GM12878 (cell line): Measurements from ENCODE around the gene CENPP. TPM values are rescaled to one million over a fixed set of nuclear protein-coding genes. Genes with fewer than 3 reads are reported as not detected.
A peak's percentile ranks its signal among the peaks of the same experiment; 100 is the strongest.

ENCODE experiments used
- ATAC-seq: fragments of 200-7000 bp; cut with Tn5 transposase; 3 replicates; pipeline ENCODE4 v1.9.1; 2020; ENCODE audit warnings: mild to moderate bottlenecking, moderate library complexity
- BruUV-seq: library from RNA; stranded (reverse); fragments of 400-500 nt; replicated peaks from 2 replicates; lab custom pipeline; 2021; lab: Mats Ljungman, UMichigan
- CTCF ChIA-PET: fragments of 300-600 bp; sonication (Branson Sonifier 250); formaldehyde crosslinking; extraction: SDS; loops from one replicate; lab custom pipeline; 2021; ENCODE audit warnings: inconsistent platforms; lab: Yijun Ruan, JAX
- POLR2A ChIA-PET: fragments of 350-600 bp; formaldehyde crosslinking; extraction: SDS; loops from one replicate; lab custom pipeline; 2021; ENCODE audit warnings: inconsistent platforms; lab: Charles Lee
- RAD21 ChIA-PET: fragments of 300-600 bp; sonication (Branson Sonifier 250); formaldehyde crosslinking; loops from one replicate; lab custom pipeline; 2023; ENCODE audit warnings: antibody characterized with exemption; ENCODE audit not compliant: unreplicated experiment; lab: Charles Lee
- SMC1A ChIA-PET: fragments of 300-600 bp; sonication (Branson Sonifier 250); formaldehyde crosslinking; loops from one replicate; lab custom pipeline; 2023; ENCODE audit not compliant: unreplicated experiment, uncharacterized antibody; lab: Charles Lee
- DNase-seq: peaks from one replicate; pipeline ENCODE4 v3.0.0-alpha.2; 2011; ENCODE audit warnings: low read depth, low spot score
- FAIRE-seq: peaks from 3 replicates; lab custom pipeline; 2011; peaks lifted over from hg19 to GRCh38; lab: Jason Lieb, UNC
- H2AFZ ChIP-seq: 2 replicates; pipeline ENCODE4 v1.6.0; 2011; ENCODE audit warnings: low read depth, low read length, control low read depth; ENCODE audit not compliant: control insufficient read depth
- H3K27ac ChIP-seq: 2 replicates; pipeline ENCODE4 v1.5.1; 2011; ENCODE audit warnings: control low read depth; ENCODE audit not compliant: control insufficient read depth, insufficient read depth
- H3K27me3 ChIP-seq, 2 experiments: replicated peaks in 1 of 2; 2 replicates each; pipeline versions ENCODE4 v1.6.0 to v1.6.1; 2011; ENCODE audit warnings: low read length in 1 of 2; ENCODE audit not compliant: control insufficient read depth in 2 of 2, insufficient read depth in 2 of 2
- H3K36me3 ChIP-seq, 2 experiments: 2 replicates each; pipeline ENCODE4 v1.5.1; 2011; ENCODE audit warnings: low read length in 1 of 2; ENCODE audit not compliant: control insufficient read depth in 2 of 2, insufficient read depth in 2 of 2
- H3K4me1 ChIP-seq: 2 replicates; pipeline ENCODE4 v1.6.1; 2011; ENCODE audit warnings: mild to moderate bottlenecking, low read length, moderate library complexity, mixed read lengths; ENCODE audit not compliant: control insufficient read depth, insufficient read depth
- H3K4me2 ChIP-seq: 2 replicates; pipeline ENCODE4 v1.6.0; 2011; ENCODE audit warnings: control low read depth; ENCODE audit not compliant: control insufficient read depth, insufficient read depth
- H3K4me3 ChIP-seq: fragments of 200-600 bp; sonication (generic); 2 replicates; pipeline ENCODE4 v1.5.1; 2016
- H3K79me2 ChIP-seq: 2 replicates; pipeline ENCODE4 v1.6.0; 2011; ENCODE audit warnings: low read length; ENCODE audit not compliant: control insufficient read depth, insufficient read depth
- H3K9ac ChIP-seq: 2 replicates; pipeline ENCODE4 v1.8.0; 2011; ENCODE audit warnings: low read length, control low read depth, mixed read lengths; ENCODE audit not compliant: control insufficient read depth, insufficient read depth
- H3K9me3 ChIP-seq: replicated peaks from 3 replicates; pipeline ENCODE4 v1.5.1; 2011; ENCODE audit warnings: mild to moderate bottlenecking, low read length; ENCODE audit not compliant: control insufficient read depth, insufficient read depth
- H4K20me1 ChIP-seq: 2 replicates; pipeline ENCODE4 v1.6.0; 2011; ENCODE audit not compliant: control insufficient read depth, insufficient read depth
- BACH1 ChIP-seq: fragments of 450-650 bp; IDR thresholded peaks from 2 replicates; pipeline ENCODE4 v1.6.1; 2017; ENCODE audit warnings: mild to moderate bottlenecking, borderline replicate concordance
- CHD4 ChIP-seq: fragments of 200-600 bp; sonication (generic); IDR thresholded peaks from 2 replicates; pipeline ENCODE4 v1.6.1; 2016; ENCODE audit warnings: mild to moderate bottlenecking
- FOXK2 ChIP-seq: fragments of 450-650 bp; IDR thresholded peaks from 2 replicates; pipeline ENCODE4 v1.6.1; 2017; ENCODE audit warnings: mild to moderate bottlenecking, moderate library complexity
- GATAD2B ChIP-seq: fragments of 450-650 bp; conservative IDR thresholded peaks from 2 replicates; pipeline ENCODE4 v1.6.1; 2017; ENCODE audit warnings: low read depth, mild to moderate bottlenecking, moderate library complexity
- JUNB ChIP-seq: IDR thresholded peaks from 2 replicates; pipeline ENCODE4 v1.6.1; 2016; ENCODE audit warnings: antibody characterized with exemption, mild to moderate bottlenecking
- MYB ChIP-seq: fragments of 150-350 bp; IDR thresholded peaks from 2 replicates; pipeline ENCODE4 v1.6.1; 2014; ENCODE audit warnings: mild to moderate bottlenecking, low read depth, low read length, borderline replicate concordance
- POLR2AphosphoS2 ChIP-seq: IDR thresholded peaks from 2 replicates; pipeline ENCODE4 v1.6.1; 2011; ENCODE audit warnings: low read depth, mild to moderate bottlenecking, low read length, improper control_type of control experiment, moderate library complexity
- REST ChIP-seq: IDR thresholded peaks from 2 replicates; pipeline ENCODE4 v1.6.1; 2012; ENCODE audit warnings: mild to moderate bottlenecking, low read depth, low read length
- TCF12 ChIP-seq: IDR thresholded peaks from 2 replicates; pipeline ENCODE4 v1.6.1; 2011; ENCODE audit warnings: low read depth, mild to moderate bottlenecking, low read length
- ZZZ3 ChIP-seq: IDR thresholded peaks from 2 replicates; pipeline ENCODE4 v1.6.1; 2011; ENCODE audit warnings: low read depth; ENCODE audit not compliant: control insufficient read depth, insufficient read length
- WGBS: methylation state at CpG from one replicate; pipeline ENCODE4 v1.1.6; 2016; ENCODE audit warnings: low lambda C conversion rate; ENCODE audit not compliant: insufficient replicate concordance, insufficient coverage; ENCODE audit errors: missing lambda C conversion rate; 5-methylcytosine and 5-hydroxymethylcytosine counted together
- in situ Hi-C: fragments of 300-500 bp; cut with MboI; formaldehyde crosslinking; loops from 9 replicates; pipeline ENCODE4 v1.14.3; 2018; ENCODE audit warnings: mixed read lengths
- intact Hi-C: fragments of 100-400 bp; cut with micrococcal nuclease; formaldehyde crosslinking; loops from one replicate; pipeline ENCODE4 v1.14.2; 2022; ENCODE audit not compliant: unreplicated experiment
- polyA plus RNA-seq, 11 experiments: library from polyadenylated mRNA; depleted of rRNA in 4 of 11; unstranded in 6 of 11; stranded (reverse) in 5 of 11; fragments of >200 nt; fragmentation: Nextera tagmentation in 4 of 11; fragmentation: Illumina TruSeq in 1 of 11; extraction: Ambion mirVana in 4 of 11; extraction: Trizol in 1 of 11; gene quantifications; 1 replicate in 1 of 11; 2 replicates in 10 of 11; pipeline versions ENCODE4 v1.2.1 to v1.2.3, GENCODE V29; 2011 to 2016; ENCODE audit warnings: inconsistent platforms in 2 of 11, missing spikeins in 2 of 11, low read depth in 1 of 11
- total RNA-seq, 4 experiments: library from RNA; depleted of rRNA in 3 of 4; stranded (reverse); fragments of >200 nt in 3 of 4; fragmentation: Illumina TruSeq in 1 of 4; extraction: Trizol in 1 of 4; gene quantifications; 2 replicates each; pipeline versions ENCODE4 v1.2.1 to v1.2.3, GENCODE V29; 2013 to 2021
- TF ChIP-seq, protein P1 (sequence below), 3 experiments: IDR thresholded peaks in 2 of 3; conservative IDR thresholded peaks in 1 of 3; 2 replicates each; pipeline ENCODE4 v1.5.1; 2011; ENCODE audit warnings: low read depth in 3 of 3, low read length in 3 of 3, mild to moderate bottlenecking in 3 of 3, control low read depth in 2 of 3, moderate library complexity in 2 of 3, inconsistent platforms in 1 of 3, mixed read lengths in 1 of 3; ENCODE audit not compliant: control insufficient read depth in 2 of 3, insufficient read depth in 1 of 3; ENCODE audit errors: extremely low read depth in 1 of 3
- TF ChIP-seq, protein P2 (sequence below): IDR thresholded peaks from 2 replicates; pipeline ENCODE4 v1.6.1; 2011; ENCODE audit warnings: low read depth, mild to moderate bottlenecking, low read length, moderate library complexity, borderline replicate concordance; ENCODE audit errors: extremely low read depth

Gene CENPP
- total and polyA plus RNA-seq, 10 of the 15 experiments (the other 5 are each of a cell fraction or from before 2014, with no cell fraction given): 9.4 to 31.4 (median 19.8) TPM

- no peaks in the 10 kb centered on the region for H4K20me1 ChIP-seq
- DNase-seq: no peak
- TF ChIP-seq, protein P1, sequence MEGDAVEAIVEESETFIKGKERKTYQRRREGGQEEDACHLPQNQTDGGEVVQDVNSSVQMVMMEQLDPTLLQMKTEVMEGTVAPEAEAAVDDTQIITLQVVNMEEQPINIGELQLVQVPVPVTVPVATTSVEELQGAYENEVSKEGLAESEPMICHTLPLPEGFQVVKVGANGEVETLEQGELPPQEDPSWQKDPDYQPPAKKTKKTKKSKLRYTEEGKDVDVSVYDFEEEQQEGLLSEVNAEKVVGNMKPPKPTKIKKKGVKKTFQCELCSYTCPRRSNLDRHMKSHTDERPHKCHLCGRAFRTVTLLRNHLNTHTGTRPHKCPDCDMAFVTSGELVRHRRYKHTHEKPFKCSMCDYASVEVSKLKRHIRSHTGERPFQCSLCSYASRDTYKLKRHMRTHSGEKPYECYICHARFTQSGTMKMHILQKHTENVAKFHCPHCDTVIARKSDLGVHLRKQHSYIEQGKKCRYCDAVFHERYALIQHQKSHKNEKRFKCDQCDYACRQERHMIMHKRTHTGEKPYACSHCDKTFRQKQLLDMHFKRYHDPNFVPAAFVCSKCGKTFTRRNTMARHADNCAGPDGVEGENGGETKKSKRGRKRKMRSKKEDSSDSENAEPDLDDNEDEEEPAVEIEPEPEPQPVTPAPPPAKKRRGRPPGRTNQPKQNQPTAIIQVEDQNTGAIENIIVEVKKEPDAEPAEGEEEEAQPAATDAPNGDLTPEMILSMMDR (IDR thresholded peaks at IDR 0.05 in 2 of 3, conservative IDR thresholded peaks at IDR 0.05 in 1 of 3; ENCODE audit: control insufficient read depth in 2 of 3, extremely low read depth in 1 of 3, insufficient read depth in 1 of 3, low read depth in 3 of 3, low read length in 3 of 3): no peak
- TF ChIP-seq JUNB (no peak), BACH1 (no peak)
- TF ChIP-seq, all 136 proteins: peak for 0
- no peak overlapping the region for H3K9ac ChIP-seq
- no peaks in the 10 kb centered on the region for H3K9me3 ChIP-seq
- BruUV-seq: no TSS peak
- no peak for ATAC-seq
- ChIA-PET SMC1A (no interaction called here), CTCF (no interaction called here), POLR2A (no interaction called here), RAD21 (no interaction called here)
- H2AFZ ChIP-seq: no peak overlapping the region
- H3K4me3 ChIP-seq: no peak overlapping the region
- in situ Hi-C loops (no loop called here), intact Hi-C loops (no loop called here)
- peak; percentile 59 for FAIRE-seq
- H3K79me2 ChIP-seq: no peaks in the 10 kb centered on the region
- H3K27me3 ChIP-seq: no peaks in the 10 kb centered on the region
- H3K4me2 ChIP-seq: no peak overlapping the region
- H3K4me1 ChIP-seq: no peaks in the 10 kb centered on the region
- H3K27ac ChIP-seq: no peak overlapping the region
- 92% methylated on average over 2 of the region's 2 CpGs for WGBS
- no peaks in the 10 kb centered on the region for H3K36me3 ChIP-seq
Measured at GRCh38 chr9:92422611-92423338, 97.0 kb downstream of the CENPP start.

DNA sequence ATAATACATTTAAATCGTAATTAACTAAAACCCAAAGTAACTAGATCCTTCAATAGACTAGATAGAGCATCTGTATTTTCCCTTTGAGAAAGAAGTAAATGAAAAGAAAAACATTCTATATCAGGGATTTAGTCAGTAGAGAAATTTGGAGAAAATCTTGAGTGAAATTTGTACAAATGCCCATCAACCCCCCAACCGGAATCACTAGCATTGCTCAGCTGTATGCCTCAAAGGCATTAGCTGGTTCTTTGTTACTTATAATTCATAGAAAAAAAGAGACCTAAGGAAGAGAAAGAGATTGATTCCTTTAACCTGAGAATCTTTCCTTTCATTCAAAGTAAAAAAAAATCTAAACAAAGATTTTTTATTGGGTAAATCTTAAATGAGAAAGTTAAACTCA is 97.9 kb downstream of the CENPP start:
- ChIA-PET SMC1A (no interaction called here), POLR2A (no interaction called here), CTCF (no interaction called here), RAD21 (no interaction called here)
- WGBS: 100% methylated on average over 2 of the region's 2 CpGs
- Histone ChIP-seq H3K36me3 (no peaks in the 10 kb centered on the region), H3K4me1 (no peaks in the 10 kb centered on the region), H3K27ac (no peak overlapping the region), H3K9ac (no peak overlapping the region), H3K9me3 (no peaks in the 10 kb centered on the region), H3K4me2 (no peak overlapping the region), H2AFZ (no peak overlapping the region), H3K27me3 (no peaks in the 10 kb centered on the region), H3K4me3 (no peak overlapping the region), H3K79me2 (no peaks in the 10 kb centered on the region), H4K20me1 (no peaks in the 10 kb centered on the region)
- FAIRE-seq: no peak
- DNase-seq: no peak
- no TSS peak for BruUV-seq
- intact Hi-C loops: no loop called here
- ATAC-seq: no peak
- in situ Hi-C loops: no loop called here
- TF ChIP-seq GATAD2B (no peak), REST (no peak), MYB (no peak), FOXK2 (no peak), POLR2AphosphoS2 (no peak), ZZZ3 (no peak), CHD4 (no peak), TCF12 (no peak)
- TF ChIP-seq, protein P2, sequence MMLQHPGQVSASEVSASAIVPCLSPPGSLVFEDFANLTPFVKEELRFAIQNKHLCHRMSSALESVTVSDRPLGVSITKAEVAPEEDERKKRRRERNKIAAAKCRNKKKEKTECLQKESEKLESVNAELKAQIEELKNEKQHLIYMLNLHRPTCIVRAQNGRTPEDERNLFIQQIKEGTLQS: no peak
